Erythroblast (primary cell): Measurements from ENCODE around the gene RNASE3.
"Not testable (repeated sequence)": the region's sequence is repeated elsewhere in the genome, so short reads cannot be mapped to it uniquely, and the experiment has no call there.

ENCODE experiments used
- GATA1 ChIP-seq: IDR thresholded peaks from 2 replicates; pipeline ENCODE4 v1.6.1; 2011; ENCODE audit warnings: low read depth, mild to moderate bottlenecking, control low read depth, low read length, moderate library complexity
- POLR2A ChIP-seq: IDR thresholded peaks from 2 replicates; pipeline ENCODE4 v1.6.1; 2011; ENCODE audit warnings: mild to moderate bottlenecking, low read length

DNA sequence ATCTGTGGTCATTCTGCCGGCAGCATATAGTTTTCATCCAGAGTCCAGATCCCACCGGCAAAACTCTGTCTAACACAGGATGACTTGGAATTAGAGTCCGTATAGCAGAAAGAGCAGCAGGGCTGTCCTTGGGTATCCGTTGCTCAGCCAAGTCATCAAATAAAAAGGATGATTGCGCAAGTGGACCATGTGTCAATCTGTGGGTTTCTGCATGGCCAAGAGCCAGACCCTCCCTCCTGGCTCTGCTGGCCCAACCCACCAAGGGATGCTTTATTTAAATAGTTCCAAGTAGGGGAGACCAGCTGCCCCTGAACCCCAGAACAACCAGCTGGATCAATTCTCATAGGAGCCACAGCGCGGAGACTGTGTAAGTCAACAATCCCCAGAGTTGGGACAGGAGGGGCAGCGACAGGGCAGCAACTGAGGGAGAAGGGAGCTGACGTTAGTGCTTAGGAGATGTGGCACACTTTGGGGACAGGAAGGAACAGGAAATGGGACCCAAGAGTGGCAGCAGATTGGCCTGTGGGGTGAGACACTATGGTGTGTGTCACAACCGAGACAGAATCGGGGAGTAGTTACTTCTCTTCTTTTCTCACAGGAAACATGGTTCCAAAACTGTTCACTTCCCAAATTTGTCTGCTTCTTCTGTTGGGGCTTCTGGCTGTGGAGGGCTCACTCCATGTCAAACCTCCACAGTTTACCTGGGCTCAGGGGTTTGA is 28.0 kb downstream of the RNASE3 start:
- not testable (repeated sequence) for TF ChIP-seq POLR2A, GATA1
